Neural progenitor cell (in vitro differentiated cells): ENCODE measurements around the gene FBXW11. TPM values are rescaled to one million over a fixed set of nuclear protein-coding genes. Genes with fewer than 3 reads are reported as not detected.
A peak's percentile ranks its signal among the peaks of the same experiment; 100 is the strongest.

Experiments used
- DNase-seq: peaks from one replicate; pipeline ENCODE4 v3.0.0-alpha.2; 2016; ENCODE audit warnings: low spot score
- H2AFZ ChIP-seq: fragments of 200-600 bp; sonication (generic); replicated peaks from 2 replicates; pipeline ENCODE4 v1.6.1; 2016; ENCODE audit warnings: antibody characterized with exemption
- H3F3A ChIP-seq: fragments of 200-600 bp; sonication (generic); 2 replicates; pipeline ENCODE4 v1.6.1; 2016; ENCODE audit warnings: antibody characterized with exemption, low read depth
- H3K27ac ChIP-seq: fragments of 200-600 bp; sonication (generic); 2 replicates; pipeline ENCODE4 v1.5.1; 2016; ENCODE audit warnings: mild to moderate bottlenecking
- H3K27me3 ChIP-seq: fragments of 200-600 bp; sonication (generic); 2 replicates; pipeline ENCODE4 v1.6.1; 2016; ENCODE audit warnings: mild to moderate bottlenecking, moderate library complexity
- H3K36me3 ChIP-seq: fragments of 200-600 bp; sonication (generic); 2 replicates; pipeline ENCODE4 v1.5.1; 2016
- H3K4me1 ChIP-seq: fragments of 200-600 bp; sonication (generic); 2 replicates; pipeline ENCODE4 v1.6.1; 2016; ENCODE audit warnings: mixed run types
- H3K4me2 ChIP-seq: fragments of 200-600 bp; sonication (generic); 2 replicates; pipeline ENCODE4 v1.6.1; 2016
- H3K4me3 ChIP-seq: fragments of 200-600 bp; sonication (generic); 2 replicates; pipeline ENCODE4 v1.5.1; 2016
- H3K79me2 ChIP-seq: fragments of 200-600 bp; sonication (generic); 2 replicates; pipeline ENCODE4 v1.6.1; 2016; ENCODE audit warnings: low read depth
- H3K9ac ChIP-seq: fragments of 200-600 bp; sonication (generic); 2 replicates; pipeline ENCODE4 v1.6.1; 2016
- H3K9me3 ChIP-seq: fragments of 200-600 bp; sonication (generic); 2 replicates; pipeline ENCODE4 v1.5.1; 2016; ENCODE audit warnings: low read depth
- H4K20me1 ChIP-seq: fragments of 200-600 bp; sonication (generic); 2 replicates; pipeline ENCODE4 v1.6.1; 2016; ENCODE audit warnings: low read depth
- H3K27ac Mint-ChIP-seq: 3 replicates; pipeline ENCODE4 v1.8.0; 2021; ENCODE audit warnings: mixed read lengths
- H3K27me3 Mint-ChIP-seq: 2 replicates; pipeline ENCODE4 v1.8.0; 2022; ENCODE audit warnings: low read depth, mild to moderate bottlenecking, inconsistent platforms, moderate library complexity, mixed read lengths; ENCODE audit not compliant: insufficient read depth
- H3K36me3 Mint-ChIP-seq: 3 replicates; pipeline ENCODE4 v1.8.0; 2021; ENCODE audit warnings: mixed read lengths
- H3K4me1 Mint-ChIP-seq: 3 replicates; pipeline ENCODE4 v1.8.0; 2021; ENCODE audit warnings: mixed read lengths
- H3K4me3 Mint-ChIP-seq: 3 replicates; pipeline ENCODE4 v1.8.0; 2021; ENCODE audit warnings: mild to moderate bottlenecking, moderate library complexity, mixed read lengths
- H3K9me3 Mint-ChIP-seq: 3 replicates; pipeline ENCODE4 v1.8.0; 2020; ENCODE audit warnings: mixed read lengths
- EZH2 ChIP-seq: fragments of 200-600 bp; sonication (generic); IDR thresholded peaks from 2 replicates; pipeline ENCODE4 v1.6.1; 2017; ENCODE audit warnings: antibody characterized with exemption, mild to moderate bottlenecking, moderate library complexity
- EZH2phosphoT487 ChIP-seq: fragments of 200-600 bp; sonication (generic); IDR thresholded peaks from 2 replicates; pipeline ENCODE4 v1.6.1; 2017; ENCODE audit warnings: antibody characterized with exemption
- total RNA-seq: library from RNA; depleted of rRNA; stranded (reverse); fragments of >200 nt; gene quantifications from 2 replicates; pipeline ENCODE4 v1.2.3, GENCODE V29; 2015; ENCODE audit warnings: low replicate concordance
- TF ChIP-seq, protein P1 (sequence below): fragments of 200-600 bp; sonication (generic); IDR thresholded peaks from 2 replicates; pipeline ENCODE4 v1.5.1; 2017; ENCODE audit warnings: antibody characterized with exemption, mild to moderate bottlenecking

The FBXW11 gene
- total RNA-seq, 1 donor from 2014 or later = 79.1 TPM

- Histone ChIP-seq H3K27ac (no peak overlapping the region), H3K27me3 (no peaks in the 10 kb centered on the region), H3K4me1 (peaks cover 14% of the 10 kb centered on the region), H4K20me1 (no peaks in the 10 kb centered on the region), H3K4me3 (no peak overlapping the region), H3K4me2 (no peak overlapping the region), H3K36me3 (no peaks in the 10 kb centered on the region), H3K9me3 (no peaks in the 10 kb centered on the region), H3K79me2 (peaks cover 5% of the 10 kb centered on the region), H3K9ac (no peak overlapping the region), H2AFZ (no peak overlapping the region), H3F3A (peaks cover 26% of the 10 kb centered on the region)
- H3K4me1 Mint-ChIP-seq = peaks cover 17% of the 10 kb centered on the region
- peaks cover 14% of the 10 kb centered on the region for H3K36me3 Mint-ChIP-seq
- TF ChIP-seq, protein P1, sequence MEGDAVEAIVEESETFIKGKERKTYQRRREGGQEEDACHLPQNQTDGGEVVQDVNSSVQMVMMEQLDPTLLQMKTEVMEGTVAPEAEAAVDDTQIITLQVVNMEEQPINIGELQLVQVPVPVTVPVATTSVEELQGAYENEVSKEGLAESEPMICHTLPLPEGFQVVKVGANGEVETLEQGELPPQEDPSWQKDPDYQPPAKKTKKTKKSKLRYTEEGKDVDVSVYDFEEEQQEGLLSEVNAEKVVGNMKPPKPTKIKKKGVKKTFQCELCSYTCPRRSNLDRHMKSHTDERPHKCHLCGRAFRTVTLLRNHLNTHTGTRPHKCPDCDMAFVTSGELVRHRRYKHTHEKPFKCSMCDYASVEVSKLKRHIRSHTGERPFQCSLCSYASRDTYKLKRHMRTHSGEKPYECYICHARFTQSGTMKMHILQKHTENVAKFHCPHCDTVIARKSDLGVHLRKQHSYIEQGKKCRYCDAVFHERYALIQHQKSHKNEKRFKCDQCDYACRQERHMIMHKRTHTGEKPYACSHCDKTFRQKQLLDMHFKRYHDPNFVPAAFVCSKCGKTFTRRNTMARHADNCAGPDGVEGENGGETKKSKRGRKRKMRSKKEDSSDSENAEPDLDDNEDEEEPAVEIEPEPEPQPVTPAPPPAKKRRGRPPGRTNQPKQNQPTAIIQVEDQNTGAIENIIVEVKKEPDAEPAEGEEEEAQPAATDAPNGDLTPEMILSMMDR = no peak
- no peak overlapping the region for H3K4me3 Mint-ChIP-seq
- H3K27ac Mint-ChIP-seq = no peak overlapping the region
- no peak for DNase-seq
- H3K9me3 Mint-ChIP-seq = no peaks in the 10 kb centered on the region
- H3K27me3 Mint-ChIP-seq = peaks cover 5% of the 10 kb centered on the region
Observed at GRCh38 chr5:171861381-171861780, 145.1 kb downstream of the FBXW11 start.

GRCh38 chr5:171858303-171858702, 148.1 kb downstream of the FBXW11 start:
- peaks cover 28% of the 10 kb centered on the region for H3F3A ChIP-seq
- H3K4me2 ChIP-seq = peak overlapping the region; percentile 62
- no peaks in the 10 kb centered on the region for H3K27me3 ChIP-seq
- Mint-ChIP-seq H3K9me3 (no peaks in the 10 kb centered on the region), H3K36me3 (peaks cover 17% of the 10 kb centered on the region), H3K4me1 (peaks cover 21% of the 10 kb centered on the region), H3K27me3 (peaks cover 6% of the 10 kb centered on the region), H3K4me3 (peak overlapping the region; percentile 22), H3K27ac (peak overlapping the region; percentile 85)
- H3K9me3 ChIP-seq = no peaks in the 10 kb centered on the region
- TF ChIP-seq, protein P1 = peak; percentile 55
- TF ChIP-seq EZH2phosphoT487 = no peak
- no peaks in the 10 kb centered on the region for H3K36me3 ChIP-seq
- H3K79me2 ChIP-seq = no peaks in the 10 kb centered on the region
- H4K20me1 ChIP-seq = no peaks in the 10 kb centered on the region
- no peak overlapping the region for H3K9ac ChIP-seq
- peaks cover 14% of the 10 kb centered on the region for H3K4me1 ChIP-seq
- peak; percentile 28 for DNase-seq
- no peak overlapping the region for H2AFZ ChIP-seq
- H3K27ac ChIP-seq = peak overlapping the region; percentile 91
- no peak overlapping the region for H3K4me3 ChIP-seq

- Histone ChIP-seq H3K4me2 (peak overlapping the region; percentile 62), H3K27me3 (no peaks in the 10 kb centered on the region), H3K4me3 (no peak overlapping the region), H3K9me3 (no peaks in the 10 kb centered on the region), H3F3A (peaks cover 28% of the 10 kb centered on the region), H3K27ac (peak overlapping the region; percentile 91), H3K4me1 (peaks cover 14% of the 10 kb centered on the region), H3K79me2 (no peaks in the 10 kb centered on the region), H3K9ac (no peak overlapping the region), H2AFZ (no peak overlapping the region), H4K20me1 (no peaks in the 10 kb centered on the region), H3K36me3 (no peaks in the 10 kb centered on the region)
- Mint-ChIP-seq H3K4me1 (peaks cover 21% of the 10 kb centered on the region), H3K27ac (peak overlapping the region; percentile 85), H3K27me3 (peaks cover 6% of the 10 kb centered on the region), H3K4me3 (peak overlapping the region; percentile 25), H3K9me3 (no peaks in the 10 kb centered on the region), H3K36me3 (peaks cover 17% of the 10 kb centered on the region)
- TF ChIP-seq, protein P1 = no peak
- no peak for TF ChIP-seq EZH2
- no peak for TF ChIP-seq EZH2phosphoT487
- peak; percentile 85 for DNase-seq
Observed at GRCh38 chr5:171857489-171857876, 149.0 kb downstream of the FBXW11 start.
